ENCODE data around the gene TMEM140. TPM values are rescaled to one million over a fixed set of nuclear protein-coding genes. Genes with fewer than 3 reads are reported as not detected.
"Not testable (repeated sequence)": the region's sequence is repeated elsewhere in the genome, so short reads cannot be mapped to it uniquely, and the experiment has no call there.

The TMEM140 gene
- total RNA-seq (2014; rRNA removed; shearing (Covaris generic)) = 0.60 and 1.8 TPM in 2 replicates
- polyA plus RNA-seq (2015; cell fraction: cytosol; rRNA removed) = 0.09 and 0.42 TPM in 2 replicates
- 0.27 and 0.31 TPM in 2 replicates for polyA plus RNA-seq (2015; cell fraction: nucleus; rRNA removed)

GRCh38 chr7:135147899-135148721 is at the start of gene TMEM140:
Gene TMEM140, plus strand, starts transcription at chr7:135148072. Its CDS starts 16,370 bp downstream, at chr7:135164442.
- peak; percentile 42 for DNase-seq (ENCODE audit: low read depth)

- DNase-seq (ENCODE audit: low read depth) = no peak
These were observed 49.5 kb upstream of the TMEM140 start for GRCh38 chr7:135098391-135098790.

- no peak for DNase-seq (ENCODE audit: low read depth)
These were observed 47.0 kb upstream of the TMEM140 start for GRCh38 chr7:135100856-135101255.

- DNase-seq (ENCODE audit: low read depth) = no peak
These were observed 45.5 kb upstream of the TMEM140 start for GRCh38 chr7:135102372-135102771.

- no peak for DNase-seq (ENCODE audit: low read depth)
These were observed 38.3 kb upstream of the TMEM140 start for GRCh38 chr7:135109562-135109961.

- DNase-seq (ENCODE audit: low read depth) = no peak
These were observed 37.9 kb upstream of the TMEM140 start for GRCh38 chr7:135109976-135110375.

GRCh38 chr7:135111379-135111778 is 36.5 kb upstream of the TMEM140 start:
- no peak for DNase-seq (ENCODE audit: low read depth)

GRCh38 chr7:135114622-135115021 is 33.2 kb upstream of the TMEM140 start:
- DNase-seq (ENCODE audit: low read depth) = no peak

GRCh38 chr7:135117096-135117495 is 30.8 kb upstream of the TMEM140 start:
- no peak for DNase-seq (ENCODE audit: low read depth)

GRCh38 chr7:135121868-135122267 is 26.0 kb upstream of the TMEM140 start:
- no peak for DNase-seq (ENCODE audit: low read depth)

GRCh38 chr7:135124631-135125030 is 23.2 kb upstream of the TMEM140 start:
- DNase-seq (ENCODE audit: low read depth) = not testable (repeated sequence)

- no peak for DNase-seq (ENCODE audit: low read depth)
These were observed 18.9 kb upstream of the TMEM140 start for GRCh38 chr7:135128931-135129330.

- no peak for DNase-seq (ENCODE audit: low read depth)
These were observed 18.3 kb upstream of the TMEM140 start for GRCh38 chr7:135129579-135129978.

GRCh38 chr7:135143885-135144668 is 3.8 kb upstream of the TMEM140 start:
- no peak for DNase-seq (ENCODE audit: low read depth)

- peak; percentile 55 for DNase-seq (ENCODE audit: low read depth)
These were observed 452 bp upstream of the TMEM140 start for GRCh38 chr7:135147341-135147898.

GRCh38 chr7:135150072-135150782 is 2.4 kb downstream of the TMEM140 start:
- DNase-seq (ENCODE audit: low read depth) = no peak

GRCh38 chr7:135151132-135151531 is 3.3 kb downstream of the TMEM140 start:
- DNase-seq (ENCODE audit: low read depth) = peak; percentile 24

GRCh38 chr7:135151533-135151932 is 3.7 kb downstream of the TMEM140 start:
- DNase-seq (ENCODE audit: low read depth) = no peak

GRCh38 chr7:135152442-135152841 is 4.6 kb downstream of the TMEM140 start:
- no peak for DNase-seq (ENCODE audit: low read depth)

GRCh38 chr7:135154734-135155133 is 6.9 kb downstream of the TMEM140 start:
- DNase-seq (ENCODE audit: low read depth) = no peak

- no peak for DNase-seq (ENCODE audit: low read depth)
These were observed 8.4 kb downstream of the TMEM140 start for GRCh38 chr7:135156290-135156689.

Measured in HT1080 (cell line).